MM.1S (cell line): ENCODE data around the gene ITK.

ENCODE experiments used
- EZH2 ChIP-seq: fragments of 300-600 bp; sonication (generic); optimal IDR thresholded peaks from 2 replicates; pipeline ENCODE3; 2017; ENCODE audit warnings: low read depth, mild to moderate bottlenecking, antibody characterized with exemption, low read length, mixed read lengths
- EZH2phosphoT487 ChIP-seq: fragments of 300-600 bp; sonication (generic); IDR thresholded peaks from 2 replicates; pipeline ENCODE4 v1.6.1; 2018; ENCODE audit warnings: antibody characterized with exemption, low read length
- TF ChIP-seq, protein P1 (sequence below): fragments of 300-600 bp; sonication (generic); IDR thresholded peaks from 2 replicates; pipeline ENCODE4 v1.5.1; 2016; ENCODE audit warnings: antibody characterized with exemption, low read length, mixed read lengths

DNA sequence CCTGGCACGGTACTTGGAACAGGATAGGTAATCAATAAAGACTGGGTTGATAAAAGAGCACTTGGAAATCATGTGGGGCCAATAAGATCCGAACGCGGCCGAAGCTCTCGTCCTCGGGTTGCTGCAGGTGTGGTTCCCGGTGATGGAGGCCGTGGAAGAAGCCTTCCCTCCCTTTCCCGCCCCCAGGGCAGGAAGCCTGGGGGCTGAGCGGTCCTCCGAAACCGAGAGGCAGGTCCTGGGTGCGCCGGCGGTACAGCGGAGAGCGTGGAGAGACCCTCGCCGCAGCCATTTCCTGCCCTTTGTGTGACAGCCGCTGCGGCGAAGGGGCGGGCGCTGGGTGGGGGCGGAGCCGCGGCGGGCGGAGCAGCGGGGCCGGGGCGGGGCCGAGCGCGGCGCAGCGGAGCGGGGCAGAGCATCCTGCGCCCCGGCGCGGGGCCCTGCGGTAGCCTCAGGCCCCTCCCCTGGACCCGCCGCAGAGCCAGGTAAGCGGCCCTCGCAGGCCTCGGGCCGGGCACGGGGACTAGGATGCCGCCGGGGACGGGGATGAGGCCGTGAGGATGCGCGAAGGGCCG, 85.2 kb downstream of the ITK start, which contains the start of gene CYFIP2:
- TF ChIP-seq, protein P1, sequence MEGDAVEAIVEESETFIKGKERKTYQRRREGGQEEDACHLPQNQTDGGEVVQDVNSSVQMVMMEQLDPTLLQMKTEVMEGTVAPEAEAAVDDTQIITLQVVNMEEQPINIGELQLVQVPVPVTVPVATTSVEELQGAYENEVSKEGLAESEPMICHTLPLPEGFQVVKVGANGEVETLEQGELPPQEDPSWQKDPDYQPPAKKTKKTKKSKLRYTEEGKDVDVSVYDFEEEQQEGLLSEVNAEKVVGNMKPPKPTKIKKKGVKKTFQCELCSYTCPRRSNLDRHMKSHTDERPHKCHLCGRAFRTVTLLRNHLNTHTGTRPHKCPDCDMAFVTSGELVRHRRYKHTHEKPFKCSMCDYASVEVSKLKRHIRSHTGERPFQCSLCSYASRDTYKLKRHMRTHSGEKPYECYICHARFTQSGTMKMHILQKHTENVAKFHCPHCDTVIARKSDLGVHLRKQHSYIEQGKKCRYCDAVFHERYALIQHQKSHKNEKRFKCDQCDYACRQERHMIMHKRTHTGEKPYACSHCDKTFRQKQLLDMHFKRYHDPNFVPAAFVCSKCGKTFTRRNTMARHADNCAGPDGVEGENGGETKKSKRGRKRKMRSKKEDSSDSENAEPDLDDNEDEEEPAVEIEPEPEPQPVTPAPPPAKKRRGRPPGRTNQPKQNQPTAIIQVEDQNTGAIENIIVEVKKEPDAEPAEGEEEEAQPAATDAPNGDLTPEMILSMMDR = no peak
- TF ChIP-seq EZH2 = no peak
- TF ChIP-seq EZH2phosphoT487 = no peak
